ENCODE measurements around the gene IGF1R.

The IGF1R gene

DNA sequence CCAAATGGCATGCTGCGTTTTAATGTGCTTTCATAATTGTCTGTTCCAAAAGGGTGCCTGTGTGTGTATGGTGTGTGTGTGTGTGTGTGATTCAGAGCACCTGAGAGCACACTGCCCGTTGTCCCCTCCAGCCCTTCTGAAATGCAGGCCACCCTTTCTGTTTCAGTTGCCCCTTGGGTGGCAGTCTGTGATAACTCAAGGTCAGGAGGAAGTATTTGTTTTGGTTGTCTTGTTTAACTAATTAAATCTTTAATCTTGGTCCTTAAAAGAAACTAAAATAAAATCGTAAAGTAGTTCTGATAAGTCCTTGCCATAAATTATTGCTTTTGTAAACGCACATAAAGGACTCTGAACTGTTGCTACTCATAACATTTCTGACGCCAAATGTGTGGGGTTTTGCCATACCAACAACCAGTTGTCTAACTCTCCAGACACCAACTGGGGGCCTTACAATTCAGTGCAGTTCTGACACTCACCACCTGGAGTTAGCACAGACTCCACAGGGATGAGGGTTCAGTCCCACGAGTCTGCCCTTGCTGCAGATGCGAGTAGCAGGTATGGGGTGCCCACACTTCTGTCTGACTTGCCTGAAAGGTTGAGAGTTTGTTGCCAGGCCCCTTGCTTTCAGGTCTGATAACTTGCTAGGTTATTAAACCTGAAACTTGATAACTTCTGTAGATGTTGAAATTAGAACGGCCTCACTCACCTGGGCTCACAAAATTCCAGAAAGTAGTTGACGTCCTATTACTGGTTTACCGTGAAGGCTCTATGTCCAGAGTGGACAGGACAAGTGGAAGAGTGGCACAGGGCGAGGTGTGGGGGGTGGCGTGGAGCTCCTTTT is 157.3 kb downstream of the IGF1R start:
- no peak overlapping the region for H3K27ac ChIP-seq (replicated peaks)
- DNase-seq (ENCODE audit: low read depth in 1 of 2, low spot score in 1 of 2): no peak
- TF ChIP-seq SPI1 (IDR thresholded peaks at IDR 0.05; ENCODE audit: borderline replicate concordance, low read depth) (no peak), POLR2AphosphoS5 (IDR thresholded peaks at IDR 0.05; ENCODE audit: low read depth) (no peak)
- TF ChIP-seq, protein P1, sequence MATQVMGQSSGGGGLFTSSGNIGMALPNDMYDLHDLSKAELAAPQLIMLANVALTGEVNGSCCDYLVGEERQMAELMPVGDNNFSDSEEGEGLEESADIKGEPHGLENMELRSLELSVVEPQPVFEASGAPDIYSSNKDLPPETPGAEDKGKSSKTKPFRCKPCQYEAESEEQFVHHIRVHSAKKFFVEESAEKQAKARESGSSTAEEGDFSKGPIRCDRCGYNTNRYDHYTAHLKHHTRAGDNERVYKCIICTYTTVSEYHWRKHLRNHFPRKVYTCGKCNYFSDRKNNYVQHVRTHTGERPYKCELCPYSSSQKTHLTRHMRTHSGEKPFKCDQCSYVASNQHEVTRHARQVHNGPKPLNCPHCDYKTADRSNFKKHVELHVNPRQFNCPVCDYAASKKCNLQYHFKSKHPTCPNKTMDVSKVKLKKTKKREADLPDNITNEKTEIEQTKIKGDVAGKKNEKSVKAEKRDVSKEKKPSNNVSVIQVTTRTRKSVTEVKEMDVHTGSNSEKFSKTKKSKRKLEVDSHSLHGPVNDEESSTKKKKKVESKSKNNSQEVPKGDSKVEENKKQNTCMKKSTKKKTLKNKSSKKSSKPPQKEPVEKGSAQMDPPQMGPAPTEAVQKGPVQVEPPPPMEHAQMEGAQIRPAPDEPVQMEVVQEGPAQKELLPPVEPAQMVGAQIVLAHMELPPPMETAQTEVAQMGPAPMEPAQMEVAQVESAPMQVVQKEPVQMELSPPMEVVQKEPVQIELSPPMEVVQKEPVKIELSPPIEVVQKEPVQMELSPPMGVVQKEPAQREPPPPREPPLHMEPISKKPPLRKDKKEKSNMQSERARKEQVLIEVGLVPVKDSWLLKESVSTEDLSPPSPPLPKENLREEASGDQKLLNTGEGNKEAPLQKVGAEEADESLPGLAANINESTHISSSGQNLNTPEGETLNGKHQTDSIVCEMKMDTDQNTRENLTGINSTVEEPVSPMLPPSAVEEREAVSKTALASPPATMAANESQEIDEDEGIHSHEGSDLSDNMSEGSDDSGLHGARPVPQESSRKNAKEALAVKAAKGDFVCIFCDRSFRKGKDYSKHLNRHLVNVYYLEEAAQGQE (IDR thresholded peaks at IDR 0.05; ENCODE audit: insufficient replicate concordance, low read depth): no peak
- H3K27me3 ChIP-seq (ENCODE audit: insufficient read depth, poor library complexity, severe bottlenecking): no peaks in the 10 kb centered on the region
- H3K4me3 ChIP-seq (replicated peaks; ENCODE audit: insufficient read depth, low read length): no peak overlapping the region

DNA sequence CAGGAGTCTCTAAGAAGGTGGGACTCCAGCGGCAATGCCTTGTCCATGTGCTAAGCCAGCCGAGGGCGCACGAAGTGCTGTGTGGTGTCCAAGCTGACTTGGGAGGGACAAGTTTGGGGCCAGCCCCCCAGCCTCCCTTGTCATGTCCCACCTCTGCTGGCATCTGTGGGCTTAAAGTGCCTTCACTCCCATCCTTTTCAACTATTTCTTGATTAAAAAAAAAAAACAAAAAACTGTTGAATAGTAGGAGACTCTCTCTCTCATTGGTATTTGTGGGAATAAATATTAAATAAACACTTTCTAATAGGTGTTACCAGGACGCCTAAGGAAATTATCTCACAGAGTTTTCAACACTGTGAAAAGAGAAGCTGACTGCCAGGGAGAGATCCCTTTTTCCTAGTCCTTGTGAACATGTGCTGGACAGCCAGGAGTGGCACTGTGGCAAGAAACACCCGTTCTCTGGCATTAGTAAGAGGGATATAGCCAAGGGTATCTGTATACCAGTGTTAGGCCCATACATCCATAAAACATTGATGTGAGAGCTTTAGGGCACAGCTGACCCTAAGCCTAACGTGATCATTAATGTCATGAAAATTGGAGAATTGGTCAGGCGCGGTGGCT is 158.0 kb downstream of the IGF1R start:
- TF ChIP-seq SPI1 (IDR thresholded peaks at IDR 0.05; ENCODE audit: borderline replicate concordance, low read depth): no peak
- no peak for TF ChIP-seq GABPA (IDR thresholded peaks at IDR 0.05; ENCODE audit: low read depth)
- H3K4me3 ChIP-seq (replicated peaks; ENCODE audit: insufficient read depth, low read length): no peak overlapping the region
- H3K27ac ChIP-seq (replicated peaks): no peak overlapping the region
- no peaks in the 10 kb centered on the region for H3K27me3 ChIP-seq (ENCODE audit: insufficient read depth, poor library complexity, severe bottlenecking)
- DNase-seq (ENCODE audit: low read depth in 1 of 2, low spot score in 1 of 2): no peak

DNA sequence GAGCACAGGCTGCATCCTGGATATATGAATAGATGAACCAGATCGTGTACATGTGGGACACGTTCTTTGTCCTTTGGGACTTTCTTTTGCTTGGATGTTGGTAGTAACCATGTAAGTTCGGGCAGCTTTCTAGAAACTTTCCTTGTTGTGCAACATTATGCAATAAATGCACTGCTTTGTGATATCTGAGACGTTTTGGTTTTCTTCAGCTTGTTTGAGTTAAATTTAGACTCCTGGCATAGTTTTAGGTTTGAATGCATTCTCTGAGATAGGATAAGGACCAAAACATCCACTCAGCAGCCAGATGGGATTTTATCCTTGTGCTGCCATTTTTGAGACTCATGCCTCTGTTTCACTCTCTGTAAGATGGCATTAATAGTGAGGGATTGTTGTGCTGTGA is 158.9 kb downstream of the IGF1R start:
- no peak overlapping the region for H3K4me3 ChIP-seq (replicated peaks; ENCODE audit: insufficient read depth, low read length)
- no peaks in the 10 kb centered on the region for H3K27me3 ChIP-seq (ENCODE audit: insufficient read depth, poor library complexity, severe bottlenecking)
- DNase-seq (ENCODE audit: low read depth in 1 of 2, low spot score in 1 of 2): peak in 1 of 2 experiments; percentile 11
- TF ChIP-seq, protein P2, sequence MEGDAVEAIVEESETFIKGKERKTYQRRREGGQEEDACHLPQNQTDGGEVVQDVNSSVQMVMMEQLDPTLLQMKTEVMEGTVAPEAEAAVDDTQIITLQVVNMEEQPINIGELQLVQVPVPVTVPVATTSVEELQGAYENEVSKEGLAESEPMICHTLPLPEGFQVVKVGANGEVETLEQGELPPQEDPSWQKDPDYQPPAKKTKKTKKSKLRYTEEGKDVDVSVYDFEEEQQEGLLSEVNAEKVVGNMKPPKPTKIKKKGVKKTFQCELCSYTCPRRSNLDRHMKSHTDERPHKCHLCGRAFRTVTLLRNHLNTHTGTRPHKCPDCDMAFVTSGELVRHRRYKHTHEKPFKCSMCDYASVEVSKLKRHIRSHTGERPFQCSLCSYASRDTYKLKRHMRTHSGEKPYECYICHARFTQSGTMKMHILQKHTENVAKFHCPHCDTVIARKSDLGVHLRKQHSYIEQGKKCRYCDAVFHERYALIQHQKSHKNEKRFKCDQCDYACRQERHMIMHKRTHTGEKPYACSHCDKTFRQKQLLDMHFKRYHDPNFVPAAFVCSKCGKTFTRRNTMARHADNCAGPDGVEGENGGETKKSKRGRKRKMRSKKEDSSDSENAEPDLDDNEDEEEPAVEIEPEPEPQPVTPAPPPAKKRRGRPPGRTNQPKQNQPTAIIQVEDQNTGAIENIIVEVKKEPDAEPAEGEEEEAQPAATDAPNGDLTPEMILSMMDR (IDR thresholded peaks at IDR 0.05; ENCODE audit: insufficient read depth, low read length): no peak
- TF ChIP-seq SPI1 (IDR thresholded peaks at IDR 0.05; ENCODE audit: borderline replicate concordance, low read depth) (no peak), POLR2AphosphoS5 (IDR thresholded peaks at IDR 0.05; ENCODE audit: low read depth) (no peak), GABPA (IDR thresholded peaks at IDR 0.05; ENCODE audit: low read depth) (no peak)
- TF ChIP-seq, protein P1 (IDR thresholded peaks at IDR 0.05; ENCODE audit: insufficient replicate concordance, low read depth): no peak
- H3K27ac ChIP-seq (replicated peaks): no peak overlapping the region

DNA sequence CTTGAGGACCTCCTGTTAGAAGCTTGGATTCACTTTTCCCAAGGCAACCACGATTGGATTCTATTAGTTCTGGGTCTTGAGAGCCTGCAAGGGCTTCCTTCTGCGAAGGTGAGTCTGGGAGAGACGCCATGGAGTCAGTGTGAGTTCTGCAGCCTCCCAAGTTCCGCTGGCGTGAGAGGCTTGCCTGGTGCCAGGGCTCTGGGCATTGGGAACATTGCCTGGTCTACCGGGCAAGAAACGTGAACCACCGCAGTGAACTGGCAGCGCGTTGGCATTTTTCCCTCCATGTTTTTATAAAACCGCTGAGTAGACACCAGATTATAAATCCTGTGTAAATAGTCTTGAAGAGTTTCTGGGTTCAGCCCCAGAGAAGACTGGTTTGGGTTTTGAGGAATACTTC is 160.9 kb downstream of the IGF1R start:
- TF ChIP-seq GABPA (IDR thresholded peaks at IDR 0.05; ENCODE audit: low read depth) (no peak), SPI1 (IDR thresholded peaks at IDR 0.05; ENCODE audit: borderline replicate concordance, low read depth) (no peak), POLR2AphosphoS5 (IDR thresholded peaks at IDR 0.05; ENCODE audit: low read depth) (no peak)
- TF ChIP-seq, protein P2 (IDR thresholded peaks at IDR 0.05; ENCODE audit: insufficient read depth, low read length): no peak
- TF ChIP-seq, protein P1 (IDR thresholded peaks at IDR 0.05; ENCODE audit: insufficient replicate concordance, low read depth): no peak

More for the DNA sequence above, 160.9 kb downstream of the IGF1R start:
- H3K27me3 ChIP-seq (ENCODE audit: insufficient read depth, poor library complexity, severe bottlenecking): no peaks in the 10 kb centered on the region
- no peak overlapping the region for H3K4me3 ChIP-seq (replicated peaks; ENCODE audit: insufficient read depth, low read length)
- H3K27ac ChIP-seq (replicated peaks): no peak overlapping the region
- no peak for DNase-seq (ENCODE audit: low read depth in 1 of 2, low spot score in 1 of 2)
